ENCODE data around the gene PI4KA.
A peak's percentile ranks its signal among the peaks of the same experiment; 100 is the strongest.
"Not testable (repeated sequence)": the region's sequence is repeated elsewhere in the genome, so short reads cannot be mapped to it uniquely, and the experiment has no call there.

Gene PI4KA

GRCh38 chr22:20858615-20859416 lies at the start of gene PI4KA, which contains the start of gene SNAP29:
Gene PI4KA (minus strand): TSS chr22:20858811. CDS start chr22:20858725, 86 bp downstream.
Gene SNAP29 (plus strand): TSS chr22:20859007. CDS start chr22:20859111, 104 bp downstream.
- DNase-seq: peak; percentile 95

- no peak for DNase-seq
Measured at GRCh38 chr22:20906387-20906767, 47.8 kb upstream of the PI4KA start.

- DNase-seq: no peak
Measured at GRCh38 chr22:20905415-20906386, 47.1 kb upstream of the PI4KA start.

- DNase-seq: no peak
Measured at GRCh38 chr22:20904980-20905355, 46.4 kb upstream of the PI4KA start.

- DNase-seq: peak; percentile 75
Measured at GRCh38 chr22:20904008-20904979, 45.7 kb upstream of the PI4KA start.

- DNase-seq: no peak
Measured at GRCh38 chr22:20903093-20903492, 44.5 kb upstream of the PI4KA start.

- not testable (repeated sequence) for DNase-seq
Measured at GRCh38 chr22:20901093-20902033, 42.8 kb upstream of the PI4KA start.

GRCh38 chr22:20899827-20900423 lies 41.3 kb upstream of the PI4KA start:
- DNase-seq: no peak

- DNase-seq: not testable (repeated sequence)
Measured at GRCh38 chr22:20897737-20898136, 39.1 kb upstream of the PI4KA start.

- no peak for DNase-seq
Measured at GRCh38 chr22:20890975-20891374, 32.4 kb upstream of the PI4KA start.

GRCh38 chr22:20889904-20890540 lies 31.4 kb upstream of the PI4KA start:
- DNase-seq: no peak

GRCh38 chr22:20889025-20889704 lies 30.6 kb upstream of the PI4KA start:
- no peak for DNase-seq

- no peak for DNase-seq
Measured at GRCh38 chr22:20887375-20887774, 28.8 kb upstream of the PI4KA start.

GRCh38 chr22:20885557-20886323 lies 27.1 kb upstream of the PI4KA start:
- peak; percentile 72 for DNase-seq

GRCh38 chr22:20885017-20885556 lies 26.5 kb upstream of the PI4KA start:
- DNase-seq: no peak

- no peak for DNase-seq
Measured at GRCh38 chr22:20884454-20884853, 25.8 kb upstream of the PI4KA start.

GRCh38 chr22:20882855-20883254 lies 24.2 kb upstream of the PI4KA start:
- no peak for DNase-seq

All from amniotic stem cell (primary cell).